HepG2 (cell line): Measurements from ENCODE around the gene EFEMP2. TPM values are rescaled to one million over a fixed set of nuclear protein-coding genes. Genes with fewer than 3 reads are reported as not detected.

Source experiments
- CHD4 ChIP-seq: fragments of 200-600 bp; sonication (generic); IDR thresholded peaks from 2 replicates; pipeline ENCODE4 v1.7.0; 2017; ENCODE audit warnings: mild to moderate bottlenecking, low read length, borderline replicate concordance
- RBM22 ChIP-seq: fragments of 200-400 bp; formaldehyde crosslinking; optimal IDR thresholded peaks from 2 replicates; pipeline ENCODE3; 2017; ENCODE audit warnings: mild to moderate bottlenecking, low read length, moderate library complexity
- SRSF4 ChIP-seq: fragments of 200-400 bp; formaldehyde crosslinking; IDR thresholded peaks from one replicate; pipeline ENCODE4 v1.6.1; 2018; ENCODE audit warnings: mild to moderate bottlenecking, low read depth, low read length, moderate library complexity; ENCODE audit not compliant: poor library complexity, severe bottlenecking
- TAF1 ChIP-seq: sonication (generic); formaldehyde crosslinking; IDR thresholded peaks from 2 replicates; pipeline ENCODE4 v1.4.0; 2020; ENCODE audit warnings: missing genetic modification reagents
- ZKSCAN1 ChIP-seq: fragments of 150-350 bp; IDR thresholded peaks from 2 replicates; pipeline ENCODE4 v1.6.1; 2014; ENCODE audit warnings: low read length
- ZMAT5 ChIP-seq: sonication (generic); formaldehyde crosslinking; IDR thresholded peaks from 2 replicates; pipeline ENCODE4 v1.5.0; 2020; ENCODE audit warnings: mild to moderate bottlenecking, low read depth, missing genetic modification reagents, borderline replicate concordance
- ZNF614 ChIP-seq: IDR thresholded peaks from 2 replicates; pipeline ENCODE4 v1.6.1; 2018; ENCODE audit warnings: missing biosample characterization, missing genetic modification reagents, inconsistent platforms, borderline replicate concordance
- polyA plus RNA-seq, 8 experiments: library from polyadenylated mRNA; depleted of rRNA in 3 of 8; stranded (reverse) in 7 of 8; unstranded in 1 of 8; fragments of >200 nt; fragmentation: Illumina TruSeq in 4 of 8; extraction: Trizol in 4 of 8; gene quantifications; 2 replicates each; pipeline versions ENCODE4 v1.2.1 to v1.2.3, GENCODE V29; 2011 to 2016; ENCODE audit warnings: low read depth in 4 of 8, missing spikeins in 1 of 8, mixed read lengths in 1 of 8; ENCODE audit not compliant: insufficient read depth in 1 of 8
- total RNA-seq, 5 experiments: library from RNA; depleted of rRNA; stranded (reverse); fragments of >200 nt; fragmentation: Illumina TruSeq; extraction: Trizol; gene quantifications; 2 replicates each; pipeline ENCODE4 v1.2.3, GENCODE V29; 2016; ENCODE audit warnings: low read depth in 1 of 5
- TF ChIP-seq, protein P1 (sequence below): sonication (generic); formaldehyde crosslinking; IDR thresholded peaks from 2 replicates; pipeline ENCODE4 v1.9.0; 2022; ENCODE audit warnings: low read depth, missing genetic modification reagents
- TF ChIP-seq, protein P2 (sequence below): sonication (generic); formaldehyde crosslinking; IDR thresholded peaks from 2 replicates; pipeline ENCODE4 v1.5.0; 2020; ENCODE audit warnings: missing genetic modification reagents
- TF ChIP-seq, protein P3 (sequence below): IDR thresholded peaks from 2 replicates; pipeline ENCODE4 v1.6.1; 2016; ENCODE audit warnings: missing biosample characterization, missing genetic modification reagents, low read depth
- TF ChIP-seq, protein P4 (sequence below), 2 experiments: fragments of 450-650 bp in 1 of 2; sonication (generic) in 1 of 2; formaldehyde crosslinking in 1 of 2; IDR thresholded peaks; 2 replicates each; pipeline versions ENCODE4 v1.6.1 to v1.8.0; 2016 to 2022; ENCODE audit warnings: antibody characterized with exemption in 1 of 2, mild to moderate bottlenecking in 1 of 2, missing genetic modification reagents in 1 of 2

EFEMP2 gene
- total and polyA plus RNA-seq, 2 of the 13 experiments (the other 11 are each of a cell fraction or from before 2014, with no cell fraction given) = 7.4 to 29.7 TPM

DNA sequence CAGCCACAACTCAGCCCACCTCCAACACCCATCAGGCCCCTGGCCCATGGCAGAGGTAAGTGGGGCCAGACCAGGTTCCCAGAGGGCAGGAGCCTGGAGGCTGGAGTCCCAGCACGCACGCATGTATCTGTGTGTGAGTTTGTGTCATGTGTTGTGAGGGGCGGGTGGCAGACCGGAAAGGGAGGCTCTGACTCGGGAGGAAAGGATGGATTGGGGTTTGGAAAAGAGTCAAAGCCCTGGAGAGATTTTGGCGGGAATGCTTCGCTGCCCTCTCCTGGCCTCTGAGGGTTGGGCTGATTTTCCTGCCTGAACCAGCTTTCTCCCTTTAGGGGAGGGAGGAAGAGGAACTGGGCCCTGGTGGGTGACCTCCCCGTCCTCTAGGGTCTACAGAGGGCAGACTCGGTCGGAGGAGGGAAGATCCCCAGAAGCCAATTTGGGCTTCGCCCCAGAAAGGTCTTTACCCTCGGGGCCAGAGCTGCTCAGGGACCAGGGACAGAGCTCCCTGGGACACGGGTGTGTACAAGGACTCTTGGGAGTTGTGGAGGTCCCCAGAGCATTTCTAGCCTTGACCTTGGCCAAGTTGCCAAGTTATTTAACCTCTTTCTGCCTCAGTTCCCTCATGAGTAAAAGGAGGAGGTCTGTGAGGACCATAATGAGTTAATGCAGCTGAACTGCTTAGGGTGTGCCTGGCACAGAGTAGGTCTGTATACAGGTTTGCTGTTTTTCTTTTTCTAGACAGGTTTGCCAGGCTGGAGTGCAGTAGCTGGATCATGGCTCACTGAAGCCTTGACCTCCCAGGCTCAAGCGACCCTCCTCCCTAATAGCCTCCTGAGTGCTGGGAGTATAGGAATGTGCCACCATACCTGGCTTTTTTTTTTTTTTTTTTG is 39.3 kb upstream of the EFEMP2 start (continued):
- TF ChIP-seq, protein P1, sequence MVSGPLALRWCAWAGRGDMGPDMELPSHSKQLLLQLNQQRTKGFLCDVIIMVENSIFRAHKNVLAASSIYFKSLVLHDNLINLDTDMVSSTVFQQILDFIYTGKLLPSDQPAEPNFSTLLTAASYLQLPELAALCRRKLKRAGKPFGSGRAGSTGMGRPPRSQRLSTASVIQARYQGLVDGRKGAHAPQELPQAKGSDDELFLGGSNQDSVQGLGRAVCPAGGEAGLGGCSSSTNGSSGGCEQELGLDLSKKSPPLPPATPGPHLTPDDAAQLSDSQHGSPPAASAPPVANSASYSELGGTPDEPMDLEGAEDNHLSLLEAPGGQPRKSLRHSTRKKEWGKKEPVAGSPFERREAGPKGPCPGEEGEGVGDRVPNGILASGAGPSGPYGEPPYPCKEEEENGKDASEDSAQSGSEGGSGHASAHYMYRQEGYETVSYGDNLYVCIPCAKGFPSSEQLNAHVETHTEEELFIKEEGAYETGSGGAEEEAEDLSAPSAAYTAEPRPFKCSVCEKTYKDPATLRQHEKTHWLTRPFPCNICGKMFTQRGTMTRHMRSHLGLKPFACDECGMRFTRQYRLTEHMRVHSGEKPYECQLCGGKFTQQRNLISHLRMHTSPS (CRISPR knock-in tag) = no peak
- TF ChIP-seq RBM22 (no peak), ZKSCAN1 (0 out of 2 replicates have a peak, but pooled peaks have one; percentile 14), ZNF614 (CRISPR knock-in tag) (no peak), SRSF4 (no peak), TAF1 (no peak), CHD4 (no peak), ZMAT5 (CRISPR knock-in tag) (no peak)
- TF ChIP-seq, protein P2, sequence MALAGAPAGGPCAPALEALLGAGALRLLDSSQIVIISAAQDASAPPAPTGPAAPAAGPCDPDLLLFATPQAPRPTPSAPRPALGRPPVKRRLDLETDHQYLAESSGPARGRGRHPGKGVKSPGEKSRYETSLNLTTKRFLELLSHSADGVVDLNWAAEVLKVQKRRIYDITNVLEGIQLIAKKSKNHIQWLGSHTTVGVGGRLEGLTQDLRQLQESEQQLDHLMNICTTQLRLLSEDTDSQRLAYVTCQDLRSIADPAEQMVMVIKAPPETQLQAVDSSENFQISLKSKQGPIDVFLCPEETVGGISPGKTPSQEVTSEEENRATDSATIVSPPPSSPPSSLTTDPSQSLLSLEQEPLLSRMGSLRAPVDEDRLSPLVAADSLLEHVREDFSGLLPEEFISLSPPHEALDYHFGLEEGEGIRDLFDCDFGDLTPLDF (CRISPR knock-in tag) = peak; percentile 78
- TF ChIP-seq, protein P3, sequence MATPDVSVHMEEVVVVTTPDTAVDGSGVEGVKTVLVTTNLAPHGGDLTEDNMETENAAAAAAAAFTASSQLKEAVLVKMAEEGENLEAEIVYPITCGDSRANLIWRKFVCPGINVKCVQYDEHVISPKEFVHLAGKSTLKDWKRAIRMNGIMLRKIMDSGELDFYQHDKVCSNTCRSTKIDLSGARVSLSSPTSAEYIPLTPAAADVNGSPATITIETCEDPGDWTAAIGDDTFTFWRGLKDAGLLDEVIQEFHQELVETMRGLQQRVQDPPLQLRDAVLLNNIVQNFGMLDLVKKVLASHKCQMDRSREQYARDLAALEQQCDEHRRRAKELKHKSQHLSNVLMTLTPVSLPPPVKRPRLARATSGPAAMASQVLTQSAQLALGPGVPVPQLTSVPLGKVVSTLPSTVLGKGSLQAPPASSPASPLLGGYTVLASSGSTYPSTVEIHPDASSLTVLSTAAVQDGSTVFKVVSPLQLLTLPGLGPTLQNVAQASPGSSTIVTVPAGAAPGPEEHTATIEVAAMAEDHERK (CRISPR knock-in tag) = no peak
- TF ChIP-seq, protein P4, sequence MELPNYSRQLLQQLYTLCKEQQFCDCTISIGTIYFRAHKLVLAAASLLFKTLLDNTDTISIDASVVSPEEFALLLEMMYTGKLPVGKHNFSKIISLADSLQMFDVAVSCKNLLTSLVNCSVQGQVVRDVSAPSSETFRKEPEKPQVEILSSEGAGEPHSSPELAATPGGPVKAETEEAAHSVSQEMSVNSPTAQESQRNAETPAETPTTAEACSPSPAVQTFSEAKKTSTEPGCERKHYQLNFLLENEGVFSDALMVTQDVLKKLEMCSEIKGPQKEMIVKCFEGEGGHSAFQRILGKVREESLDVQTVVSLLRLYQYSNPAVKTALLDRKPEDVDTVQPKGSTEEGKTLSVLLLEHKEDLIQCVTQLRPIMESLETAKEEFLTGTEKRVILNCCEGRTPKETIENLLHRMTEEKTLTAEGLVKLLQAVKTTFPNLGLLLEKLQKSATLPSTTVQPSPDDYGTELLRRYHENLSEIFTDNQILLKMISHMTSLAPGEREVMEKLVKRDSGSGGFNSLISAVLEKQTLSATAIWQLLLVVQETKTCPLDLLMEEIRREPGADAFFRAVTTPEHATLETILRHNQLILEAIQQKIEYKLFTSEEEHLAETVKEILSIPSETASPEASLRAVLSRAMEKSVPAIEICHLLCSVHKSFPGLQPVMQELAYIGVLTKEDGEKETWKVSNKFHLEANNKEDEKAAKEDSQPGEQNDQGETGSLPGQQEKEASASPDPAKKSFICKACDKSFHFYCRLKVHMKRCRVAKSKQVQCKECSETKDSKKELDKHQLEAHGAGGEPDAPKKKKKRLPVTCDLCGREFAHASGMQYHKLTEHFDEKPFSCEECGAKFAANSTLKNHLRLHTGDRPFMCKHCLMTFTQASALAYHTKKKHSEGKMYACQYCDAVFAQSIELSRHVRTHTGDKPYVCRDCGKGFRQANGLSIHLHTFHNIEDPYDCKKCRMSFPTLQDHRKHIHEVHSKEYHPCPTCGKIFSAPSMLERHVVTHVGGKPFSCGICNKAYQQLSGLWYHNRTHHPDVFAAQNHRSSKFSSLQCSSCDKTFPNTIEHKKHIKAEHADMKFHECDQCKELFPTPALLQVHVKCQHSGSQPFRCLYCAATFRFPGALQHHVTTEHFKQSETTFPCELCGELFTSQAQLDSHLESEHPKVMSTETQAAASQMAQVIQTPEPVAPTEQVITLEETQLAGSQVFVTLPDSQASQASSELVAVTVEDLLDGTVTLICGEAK (IDR thresholded peaks at IDR 0.05) = no peak
- TF ChIP-seq, protein P4 (CRISPR knock-in tag; IDR thresholded peaks at IDR 0.05) = 0 out of 2 replicates have a peak, but pooled peaks have one; percentile 16
